Measurements from ENCODE around the gene MAP2K1.
"Not testable (repeated sequence)": the region's sequence is repeated elsewhere in the genome, so short reads cannot be mapped to it uniquely, and the experiment has no call there.

Gene MAP2K1

GRCh38 chr15:66452971-66453580, 66.4 kb downstream of the MAP2K1 start:
- no peak overlapping the region for H3K4me3 ChIP-seq (ENCODE audit: low read depth, low read length)
- TF ChIP-seq CTCF (IDR thresholded peaks at IDR 0.05; ENCODE audit: borderline replicate concordance, insufficient read depth, low read depth, low read length), result no peak

GRCh38 chr15:66454143-66454542, 67.4 kb downstream of the MAP2K1 start:
- no peak overlapping the region for H3K4me3 ChIP-seq (ENCODE audit: low read depth, low read length)
- TF ChIP-seq CTCF (IDR thresholded peaks at IDR 0.05; ENCODE audit: borderline replicate concordance, insufficient read depth, low read depth, low read length), result no peak

GRCh38 chr15:66456211-66456610, 69.5 kb downstream of the MAP2K1 start:
- TF ChIP-seq CTCF (IDR thresholded peaks at IDR 0.05; ENCODE audit: borderline replicate concordance, insufficient read depth, low read depth, low read length), result no peak
- no peak overlapping the region for H3K4me3 ChIP-seq (ENCODE audit: low read depth, low read length)

GRCh38 chr15:66459818-66460615, 73.3 kb downstream of the MAP2K1 start:
- H3K4me3 ChIP-seq (ENCODE audit: low read depth, low read length), result no peak overlapping the region
- no peak for TF ChIP-seq CTCF (IDR thresholded peaks at IDR 0.05; ENCODE audit: borderline replicate concordance, insufficient read depth, low read depth, low read length)

GRCh38 chr15:66461294-66461693, 74.6 kb downstream of the MAP2K1 start:
- H3K4me3 ChIP-seq (ENCODE audit: low read depth, low read length), result not testable (repeated sequence)

- no peak overlapping the region for H3K4me3 ChIP-seq (ENCODE audit: low read depth, low read length)
These were observed 75.2 kb downstream of the MAP2K1 start for GRCh38 chr15:66461917-66462316.

GRCh38 chr15:66462627-66463026, 75.9 kb downstream of the MAP2K1 start:
- H3K4me3 ChIP-seq (ENCODE audit: low read depth, low read length), result no peak overlapping the region
- no peak for TF ChIP-seq CTCF (IDR thresholded peaks at IDR 0.05; ENCODE audit: borderline replicate concordance, insufficient read depth, low read depth, low read length)

More at GRCh38 chr15:66461917-66462316, 75.2 kb downstream of the MAP2K1 start:
- no peak for TF ChIP-seq CTCF (IDR thresholded peaks at IDR 0.05; ENCODE audit: borderline replicate concordance, insufficient read depth, low read depth, low read length)

- H3K4me3 ChIP-seq (ENCODE audit: low read depth, low read length), result not testable (repeated sequence)
These were observed 78.6 kb downstream of the MAP2K1 start for GRCh38 chr15:66465294-66465693.

GRCh38 chr15:66467162-66468040, 80.7 kb downstream of the MAP2K1 start:
- H3K4me3 ChIP-seq (ENCODE audit: low read depth, low read length), result not testable (repeated sequence)

GRCh38 chr15:66470825-66471224, 84.1 kb downstream of the MAP2K1 start:
- H3K4me3 ChIP-seq (ENCODE audit: low read depth, low read length), result not testable (repeated sequence)

All from GM12875 (cell line).